NB4 (cell line): ENCODE measurements around the gene GPRIN1.

ENCODE experiments used
- DNase-seq: peaks from one replicate; pipeline ENCODE4 v3.0.0; 2010; ENCODE audit warnings: low read depth
- H3K4me3 ChIP-seq: one replicate; pipeline ENCODE4 v1.5.1; 2011; ENCODE audit warnings: mild to moderate bottlenecking, low read depth, low read length, moderate library complexity
- MYC ChIP-seq: IDR thresholded peaks from 2 replicates; pipeline ENCODE4 v1.6.1; 2011; ENCODE audit warnings: low read depth, low read length
- POLR2A ChIP-seq: IDR thresholded peaks from 2 replicates; pipeline ENCODE4 v1.6.1; 2011; ENCODE audit warnings: mild to moderate bottlenecking; ENCODE audit not compliant: insufficient read length; ENCODE audit errors: extremely low read depth
- TF ChIP-seq, protein P1 (sequence below): IDR thresholded peaks from one replicate; pipeline ENCODE4 v1.5.1; 2012; ENCODE audit warnings: low read depth, low read length
- TF ChIP-seq, protein P2 (sequence below): IDR thresholded peaks from 2 replicates; pipeline ENCODE4 v1.6.1; 2011; ENCODE audit warnings: low read depth, low read length

Gene GPRIN1

DNA sequence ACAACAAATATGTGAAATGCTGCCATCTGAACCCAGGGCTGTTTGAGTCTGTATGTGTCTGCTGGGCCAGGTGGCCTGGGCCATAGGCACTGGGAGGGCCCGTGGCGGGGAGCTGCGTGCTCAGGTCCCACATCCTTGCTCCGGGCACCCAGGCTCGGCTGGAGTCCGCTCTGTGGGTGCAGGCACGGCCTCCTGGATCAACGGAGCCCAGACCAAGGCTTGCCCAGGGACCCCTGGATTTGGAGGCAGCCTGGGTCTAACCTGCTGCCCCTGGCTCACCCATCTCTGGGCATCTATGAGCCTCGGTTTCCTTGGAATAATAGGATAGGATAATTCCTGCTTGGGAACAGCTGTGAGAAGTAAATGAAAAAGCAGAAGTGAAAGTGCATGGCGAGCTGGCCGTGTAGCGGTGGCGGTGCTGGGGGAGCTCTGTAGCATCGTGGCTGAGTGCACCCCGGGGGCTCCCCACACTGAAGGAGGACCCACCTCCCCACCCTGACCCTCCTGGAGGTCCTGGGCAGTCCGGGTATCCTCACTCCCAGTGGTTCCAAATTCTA lies 59.6 kb downstream of the GPRIN1 start:
- H3K4me3 ChIP-seq, result no peak overlapping the region
- DNase-seq, result peak; percentile 45
- TF ChIP-seq, protein P1, sequence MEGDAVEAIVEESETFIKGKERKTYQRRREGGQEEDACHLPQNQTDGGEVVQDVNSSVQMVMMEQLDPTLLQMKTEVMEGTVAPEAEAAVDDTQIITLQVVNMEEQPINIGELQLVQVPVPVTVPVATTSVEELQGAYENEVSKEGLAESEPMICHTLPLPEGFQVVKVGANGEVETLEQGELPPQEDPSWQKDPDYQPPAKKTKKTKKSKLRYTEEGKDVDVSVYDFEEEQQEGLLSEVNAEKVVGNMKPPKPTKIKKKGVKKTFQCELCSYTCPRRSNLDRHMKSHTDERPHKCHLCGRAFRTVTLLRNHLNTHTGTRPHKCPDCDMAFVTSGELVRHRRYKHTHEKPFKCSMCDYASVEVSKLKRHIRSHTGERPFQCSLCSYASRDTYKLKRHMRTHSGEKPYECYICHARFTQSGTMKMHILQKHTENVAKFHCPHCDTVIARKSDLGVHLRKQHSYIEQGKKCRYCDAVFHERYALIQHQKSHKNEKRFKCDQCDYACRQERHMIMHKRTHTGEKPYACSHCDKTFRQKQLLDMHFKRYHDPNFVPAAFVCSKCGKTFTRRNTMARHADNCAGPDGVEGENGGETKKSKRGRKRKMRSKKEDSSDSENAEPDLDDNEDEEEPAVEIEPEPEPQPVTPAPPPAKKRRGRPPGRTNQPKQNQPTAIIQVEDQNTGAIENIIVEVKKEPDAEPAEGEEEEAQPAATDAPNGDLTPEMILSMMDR, result no peak
- TF ChIP-seq POLR2A (no peak), MYC (no peak)
- TF ChIP-seq, protein P2, sequence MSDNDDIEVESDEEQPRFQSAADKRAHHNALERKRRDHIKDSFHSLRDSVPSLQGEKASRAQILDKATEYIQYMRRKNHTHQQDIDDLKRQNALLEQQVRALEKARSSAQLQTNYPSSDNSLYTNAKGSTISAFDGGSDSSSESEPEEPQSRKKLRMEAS, result no peak

DNA sequence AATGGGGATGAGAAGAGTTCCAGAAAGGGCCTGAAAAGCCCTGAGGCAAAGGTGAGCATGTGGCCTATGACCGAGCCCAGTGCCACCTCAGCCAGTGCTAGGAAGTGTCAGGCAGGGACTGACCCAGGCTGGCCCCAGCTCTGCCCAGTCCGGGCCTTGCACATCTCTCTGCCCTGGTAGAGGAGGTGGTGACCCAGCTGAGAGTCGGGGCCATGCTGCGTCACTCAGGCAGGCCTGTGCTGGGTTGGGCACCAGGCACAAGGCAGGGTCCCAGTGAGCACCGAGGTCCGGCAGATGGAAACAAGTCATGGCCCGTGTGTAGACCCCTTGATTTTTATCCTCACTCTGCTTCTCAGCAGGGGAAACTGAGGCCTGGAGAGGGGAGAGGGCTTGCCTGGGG lies 60.1 kb downstream of the GPRIN1 start:
- no peak overlapping the region for H3K4me3 ChIP-seq
- DNase-seq, result no peak
- TF ChIP-seq, protein P2, result no peak
- TF ChIP-seq, protein P1, result no peak
- no peak for TF ChIP-seq MYC
- TF ChIP-seq POLR2A, result no peak

DNA sequence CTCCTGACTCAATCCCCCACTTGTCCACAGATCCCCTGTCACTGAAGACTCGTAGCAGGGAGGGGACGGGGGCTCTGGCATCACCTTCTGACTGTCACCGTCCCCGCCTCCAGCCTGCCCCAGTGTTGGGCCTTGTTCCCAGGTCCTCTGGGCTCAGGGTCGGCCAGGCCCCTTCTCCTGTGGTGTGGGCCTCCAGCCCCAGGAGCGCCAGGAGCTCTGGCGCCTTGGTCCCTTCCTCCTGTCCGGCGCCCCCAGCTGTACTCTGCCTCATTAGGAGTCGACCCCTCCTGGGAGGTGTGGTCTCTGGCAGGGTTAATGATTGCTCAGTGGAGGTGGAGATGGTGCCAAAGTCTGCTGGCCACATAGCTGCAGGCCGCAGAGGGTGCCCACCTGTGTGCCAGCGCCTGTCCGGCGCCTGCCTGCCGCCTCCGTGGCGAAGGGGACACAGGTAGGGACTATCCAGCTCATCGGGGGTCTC lies 61.0 kb downstream of the GPRIN1 start, which contains the start of gene CDHR2:
TSS of gene CDHR2 (plus strand) at position 376 of the 478 bp plus-strand sequence. CDS start 16,011 bp downstream, outside the sequence.
- no peak for DNase-seq
- TF ChIP-seq MYC, result no peak
- TF ChIP-seq, protein P1, result no peak
- no peak for TF ChIP-seq POLR2A
- TF ChIP-seq, protein P2, result no peak
- H3K4me3 ChIP-seq, result no peak within 1 kb of the TSS

DNA sequence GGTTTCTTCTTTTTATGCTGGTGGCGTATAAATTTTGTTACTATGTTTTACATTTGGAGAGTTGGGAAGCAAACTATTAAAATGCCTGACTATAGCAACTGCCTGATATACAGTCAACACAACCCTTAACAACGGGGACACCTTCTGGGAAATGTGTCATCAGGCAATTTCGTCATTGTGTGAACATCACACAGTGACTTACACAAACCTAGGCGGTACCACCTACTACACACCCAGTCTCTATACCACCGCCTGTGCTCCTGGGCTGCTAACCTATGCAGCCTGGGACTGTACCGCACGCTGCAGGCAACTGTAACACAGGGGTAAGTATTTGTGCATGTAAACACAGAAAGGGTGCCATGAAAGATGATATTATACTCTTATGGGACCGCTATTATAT lies 62.2 kb downstream of the GPRIN1 start:
- DNase-seq, result peak; percentile 31
- H3K4me3 ChIP-seq, result no peak overlapping the region
- TF ChIP-seq, protein P1, result no peak
- TF ChIP-seq, protein P2, result no peak
- TF ChIP-seq MYC, result no peak
- no peak for TF ChIP-seq POLR2A
